Stimulated activated CD4-positive, alpha-beta T cell treated with anti-CD3 and anti-CD28 coated beads, Interleukin-12 subunit alpha, Interleukin-12 subunit beta, amount 100 ng/mL, for 24 hours (primary cell): ENCODE data around the gene RTN4IP1.
"Not testable (repeated sequence)": the region's sequence is repeated elsewhere in the genome, so short reads cannot be mapped to it uniquely, and the experiment has no call there.

Source experiments
- DNase-seq, 2 experiments: peaks; one replicate each; pipeline ENCODE4 v3.0.0-alpha.2; 2020; ENCODE audit warnings: low read depth in 2 of 2

RTN4IP1 gene

DNA sequence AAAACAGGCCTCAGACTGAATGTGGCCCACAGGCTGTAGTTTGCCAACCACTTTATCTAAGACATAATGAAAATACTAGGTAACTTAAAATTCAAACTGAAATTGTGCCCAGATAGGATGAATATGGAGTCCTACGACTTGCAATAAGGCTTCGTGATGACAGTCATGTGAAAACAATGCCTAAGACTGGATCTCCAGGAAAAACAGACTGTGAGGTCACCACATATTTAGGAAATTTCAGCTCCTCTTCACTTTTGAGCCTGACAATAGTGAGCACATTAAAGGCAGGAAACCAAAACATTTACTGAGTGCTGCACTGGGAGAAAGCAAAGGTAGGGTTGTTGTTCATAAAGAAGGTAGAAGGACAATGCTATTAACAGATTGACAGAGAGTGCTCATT lies 50.0 kb downstream of the RTN4IP1 start:
- DNase-seq, result no peak

DNA sequence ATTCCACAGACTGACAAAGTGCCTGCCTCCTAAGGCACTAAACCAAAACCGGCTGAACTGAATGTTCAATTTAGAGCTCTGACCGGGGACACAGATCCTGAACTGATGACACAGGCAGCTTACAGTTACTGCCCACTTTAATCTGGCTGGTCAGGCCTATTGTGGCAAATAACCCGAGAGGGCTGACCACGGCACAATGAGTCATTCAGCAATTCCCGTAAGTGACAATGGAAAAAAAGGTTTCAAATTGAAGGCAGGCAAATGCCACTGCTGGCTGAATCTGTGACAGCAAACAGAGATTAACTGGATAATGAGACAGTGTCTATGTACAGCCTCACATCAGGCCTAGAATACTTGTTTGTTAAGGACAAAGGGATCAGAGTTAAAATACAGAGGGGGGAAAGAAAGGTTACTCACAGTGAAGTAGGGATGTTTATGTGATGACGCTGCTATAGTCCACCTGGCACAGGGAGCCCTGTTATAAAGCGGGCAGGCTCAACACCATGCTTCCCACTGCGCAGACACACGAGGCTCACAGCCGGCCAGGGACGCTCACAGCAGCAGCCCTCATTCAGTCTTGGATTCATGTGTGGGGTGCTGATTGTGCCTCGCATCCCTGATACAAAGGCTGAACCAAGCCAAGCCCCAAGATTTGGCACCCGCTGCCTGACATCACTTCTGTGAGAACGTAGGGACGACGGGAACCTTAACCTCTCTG lies 54.4 kb downstream of the RTN4IP1 start:
- DNase-seq, result no peak

DNA sequence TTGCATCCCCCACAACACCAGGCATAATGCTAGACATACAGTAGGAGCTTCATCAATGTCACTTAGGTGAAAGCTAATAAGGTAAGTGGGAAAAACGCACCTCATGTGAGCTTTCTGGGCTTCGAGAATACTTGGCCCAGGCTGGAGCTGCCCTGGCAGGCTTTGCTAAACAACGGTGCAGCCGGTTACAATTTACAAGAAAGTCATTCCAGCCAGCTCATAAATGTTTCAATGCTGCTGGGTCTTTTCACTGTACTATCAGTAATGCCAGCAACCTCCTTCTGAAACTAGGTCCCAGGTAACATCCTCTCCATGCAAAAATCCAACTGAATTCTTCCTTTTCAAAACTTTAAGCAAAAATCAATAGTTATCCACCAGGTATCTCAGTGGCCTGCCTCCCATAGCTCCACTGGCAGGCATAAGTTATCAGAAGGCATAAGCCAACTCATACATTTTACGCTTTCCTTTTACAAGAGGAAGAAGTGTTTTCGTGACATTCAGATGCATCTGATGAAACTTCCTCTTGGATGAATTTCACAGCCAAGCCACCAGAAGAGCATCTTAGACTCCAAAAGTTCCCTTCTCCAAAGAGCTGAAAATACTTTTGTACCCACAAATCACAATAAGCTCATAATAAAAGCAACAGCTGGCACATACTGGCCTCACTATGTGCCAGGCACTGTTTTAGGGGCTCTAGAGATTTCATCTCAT lies 56.3 kb downstream of the RTN4IP1 start:
- no peak for DNase-seq

DNA sequence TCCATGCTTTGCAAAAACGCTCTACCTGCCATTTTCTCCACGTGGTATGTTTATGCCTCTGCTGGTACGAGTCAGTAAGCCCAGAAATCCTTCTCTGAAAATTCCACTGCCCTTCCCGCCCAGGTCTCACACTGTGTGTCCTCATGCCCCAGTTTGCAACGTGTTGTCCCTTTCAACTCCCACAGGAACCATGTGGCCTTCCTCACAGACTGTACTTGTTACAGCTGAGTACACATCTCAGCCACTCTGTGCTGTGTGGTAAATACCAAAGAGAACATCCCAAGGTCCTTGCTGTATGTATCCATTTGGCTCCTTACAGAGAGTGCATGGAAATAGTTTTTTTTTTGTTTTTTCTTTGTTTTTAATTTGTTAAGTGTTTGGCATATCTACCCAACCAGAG lies 56.9 kb downstream of the RTN4IP1 start:
- DNase-seq, result no peak

DNA sequence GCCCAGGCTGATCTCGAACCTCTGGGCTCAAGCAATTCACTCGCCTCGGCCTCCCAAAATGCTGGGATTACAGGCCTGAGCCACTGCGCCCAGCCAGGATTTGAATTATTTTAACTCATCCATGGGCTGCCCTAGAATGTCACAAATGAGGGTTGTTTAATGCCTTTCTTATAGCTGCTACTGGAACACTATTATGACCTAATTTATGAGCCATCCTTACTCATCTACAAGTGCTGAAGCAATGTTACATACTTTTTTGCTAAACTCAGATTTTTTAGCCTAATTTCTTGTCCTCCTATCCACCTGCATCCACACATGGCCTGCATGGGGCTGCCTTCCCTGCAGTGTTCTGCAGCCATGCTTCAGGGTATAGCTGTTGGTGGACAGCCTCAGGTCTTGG lies 59.9 kb downstream of the RTN4IP1 start:
- DNase-seq, result no peak

DNA sequence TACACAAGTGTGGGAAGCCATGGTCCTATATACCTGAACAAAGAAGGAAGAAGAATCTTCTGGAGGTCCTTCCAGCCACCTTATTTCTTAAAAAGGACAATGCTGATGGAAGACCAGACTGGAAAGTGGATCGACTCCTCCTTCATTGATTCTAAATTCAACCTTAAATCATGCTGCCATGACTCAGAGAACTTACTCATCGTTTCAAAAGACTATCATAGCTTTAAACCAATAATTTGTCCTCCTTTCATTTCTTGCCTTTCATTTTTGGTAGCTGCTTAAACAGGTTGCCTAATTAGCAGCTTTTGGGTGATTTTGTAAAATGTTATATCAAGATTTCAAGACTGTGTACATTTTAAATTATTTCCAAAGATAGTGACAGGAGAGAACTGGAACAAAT lies 60.8 kb downstream of the RTN4IP1 start:
- no peak for DNase-seq

DNA sequence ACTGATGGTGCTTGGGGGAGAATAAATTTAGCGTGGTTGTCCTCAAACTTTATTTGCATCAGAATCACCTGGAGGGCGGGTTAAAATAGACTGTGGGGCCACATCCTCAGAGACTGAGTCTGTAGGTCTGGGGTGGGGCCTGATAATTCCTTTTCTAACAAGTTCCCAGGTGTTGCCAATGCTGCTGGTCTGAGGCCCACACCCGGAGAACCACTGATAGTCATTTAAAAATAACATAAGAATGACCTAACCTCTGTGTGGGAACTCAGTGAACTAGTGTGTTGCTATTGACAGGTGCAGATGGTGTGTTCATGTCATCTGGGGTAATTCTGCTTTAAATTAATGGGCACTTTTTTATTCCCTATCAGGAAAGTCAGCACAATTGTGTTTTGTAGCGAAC lies 64.8 kb downstream of the RTN4IP1 start:
- DNase-seq, result no peak

DNA sequence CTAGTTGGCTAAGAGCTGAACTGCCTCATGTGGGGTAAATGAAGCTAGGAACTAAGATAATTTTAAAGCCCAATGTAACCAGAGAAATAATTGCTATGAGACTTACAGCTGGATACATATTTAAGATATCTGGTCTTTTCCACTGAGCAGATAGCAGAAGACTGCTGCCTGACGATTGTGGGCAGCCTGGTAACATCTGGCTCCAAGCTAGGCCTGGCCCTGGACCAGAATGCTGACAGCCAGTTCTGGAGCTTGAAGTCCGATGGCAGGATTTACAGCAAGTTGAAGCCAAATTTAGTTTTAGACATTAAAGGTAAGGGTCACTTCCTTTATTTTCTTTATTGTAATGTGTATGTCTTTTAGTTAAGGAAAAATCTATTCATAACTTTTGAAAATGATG lies 65.7 kb downstream of the RTN4IP1 start:
- no peak for DNase-seq

DNA sequence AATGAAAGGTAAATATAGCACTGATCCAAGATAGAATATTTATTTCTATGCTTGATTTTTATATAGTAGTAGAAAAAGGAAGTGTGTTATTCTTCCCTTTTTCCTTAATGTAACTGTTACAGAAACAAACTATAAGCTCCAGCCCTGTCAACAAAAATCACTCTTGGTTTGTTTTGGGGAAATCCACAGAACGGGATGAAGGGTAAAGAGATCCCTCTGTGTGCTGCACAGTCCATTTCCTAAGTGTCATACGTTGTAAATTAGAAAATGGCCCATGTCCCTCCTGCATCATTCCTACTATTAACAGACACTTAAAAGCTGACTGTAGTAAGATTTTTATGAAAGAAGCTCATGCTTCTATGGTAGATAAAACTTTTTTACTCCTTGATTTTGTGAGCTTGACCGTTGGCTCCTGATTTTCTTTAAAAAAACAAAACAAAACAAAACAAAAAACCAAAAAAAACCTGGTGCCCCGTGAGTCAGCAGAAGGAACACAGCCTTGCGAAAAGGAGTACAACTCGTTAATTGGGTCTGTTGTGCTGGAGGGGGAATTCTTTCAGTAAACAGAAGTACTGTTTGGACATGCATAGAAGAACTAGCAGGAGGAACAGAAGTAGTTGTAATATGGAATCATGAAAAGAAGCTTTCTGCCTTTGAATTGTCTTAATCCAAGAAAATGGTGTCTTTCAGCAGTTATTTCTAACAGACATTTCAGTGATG lies 67.5 kb downstream of the RTN4IP1 start:
- DNase-seq, result no peak

DNA sequence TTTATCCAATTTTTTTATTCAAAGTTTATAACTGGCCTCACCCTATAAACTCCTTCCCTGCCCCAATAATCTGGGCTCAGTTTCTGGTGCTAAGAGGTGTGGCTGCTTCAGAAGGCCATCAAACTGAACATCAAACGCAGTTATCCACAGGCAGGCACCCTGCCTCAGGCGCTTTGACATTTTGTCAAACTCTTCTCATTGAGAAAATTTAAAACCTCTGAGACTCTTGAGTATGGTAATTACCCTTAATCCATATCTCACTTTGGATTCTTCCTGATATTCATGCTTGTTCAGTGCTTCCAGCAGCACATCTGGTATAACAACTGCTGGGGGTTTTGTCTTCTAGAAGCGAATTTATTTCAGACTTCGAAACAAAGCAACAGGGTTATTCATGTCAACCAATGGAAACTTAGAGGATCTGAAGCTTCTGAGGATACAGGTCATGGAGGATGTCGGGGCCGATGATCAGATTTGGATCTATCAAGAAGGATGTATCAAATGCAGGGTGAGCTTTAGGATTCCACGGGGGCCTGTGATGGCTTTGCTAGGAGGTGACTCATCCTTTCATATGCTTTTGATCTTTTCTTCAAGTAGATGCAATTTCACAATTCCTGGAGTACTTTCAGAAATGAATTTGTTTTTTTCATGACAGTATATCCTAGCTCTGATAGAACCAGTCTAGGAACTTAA lies 68.2 kb downstream of the RTN4IP1 start:
- peak in 1 of 2 experiments; percentile 11 for DNase-seq

DNA sequence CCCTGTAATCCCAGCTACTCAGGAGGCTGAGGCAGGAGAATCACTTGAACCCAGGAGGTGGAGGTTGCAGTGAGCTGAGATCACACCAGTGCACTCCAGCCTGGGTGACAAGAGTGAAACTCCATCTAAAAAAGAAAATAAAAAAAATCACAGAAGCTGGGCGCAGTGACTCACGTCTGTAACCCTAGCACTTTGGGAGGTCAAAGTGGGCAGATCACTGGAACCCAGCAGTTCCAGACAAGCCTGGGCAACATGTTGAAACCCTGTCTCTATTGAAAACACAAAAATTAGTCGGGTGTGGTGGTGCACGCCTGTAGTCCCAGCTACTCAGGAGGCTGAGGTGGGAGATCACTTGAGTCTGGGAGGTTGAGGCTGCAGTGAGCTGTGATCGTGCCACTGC lies 69.6 kb downstream of the RTN4IP1 start:
- DNase-seq, result not testable (repeated sequence)

DNA sequence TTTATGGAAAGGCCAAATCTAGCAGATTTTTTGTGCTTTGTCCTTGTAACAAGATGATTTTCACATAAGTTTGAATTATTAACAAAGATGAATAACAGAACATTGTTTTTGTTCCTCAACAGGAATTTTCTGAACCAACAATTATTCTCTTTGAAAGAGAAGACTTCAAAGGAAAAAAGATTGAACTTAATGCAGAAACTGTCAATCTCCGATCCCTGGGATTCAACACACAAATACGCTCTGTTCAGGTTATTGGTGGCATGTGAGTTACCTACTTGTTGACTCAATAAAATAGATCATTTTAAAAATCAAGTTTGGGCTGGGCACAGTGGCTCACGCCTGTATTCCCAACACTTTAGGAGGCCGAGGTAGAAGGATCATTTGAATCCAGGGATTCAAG lies 70.9 kb downstream of the RTN4IP1 start:
- DNase-seq, result no peak

DNA sequence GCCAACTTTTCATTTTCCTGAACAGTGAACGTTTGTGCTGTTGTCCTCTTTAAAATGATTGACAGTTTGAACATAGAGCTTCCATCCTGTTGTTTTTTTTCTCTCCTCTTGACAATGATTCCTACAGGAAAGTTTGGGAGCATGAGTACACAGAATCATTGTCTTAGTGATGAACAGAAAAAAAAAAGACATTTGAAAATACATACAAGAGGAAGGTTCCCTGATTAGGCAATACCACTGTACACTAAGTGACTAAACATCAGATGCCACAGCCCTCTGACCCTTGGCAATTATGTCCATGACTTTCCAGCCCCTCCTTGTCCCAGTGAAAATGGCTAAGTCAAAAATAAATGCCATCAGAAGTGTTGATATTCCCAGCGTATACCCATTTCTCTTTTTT lies 71.5 kb downstream of the RTN4IP1 start:
- no peak for DNase-seq

DNA sequence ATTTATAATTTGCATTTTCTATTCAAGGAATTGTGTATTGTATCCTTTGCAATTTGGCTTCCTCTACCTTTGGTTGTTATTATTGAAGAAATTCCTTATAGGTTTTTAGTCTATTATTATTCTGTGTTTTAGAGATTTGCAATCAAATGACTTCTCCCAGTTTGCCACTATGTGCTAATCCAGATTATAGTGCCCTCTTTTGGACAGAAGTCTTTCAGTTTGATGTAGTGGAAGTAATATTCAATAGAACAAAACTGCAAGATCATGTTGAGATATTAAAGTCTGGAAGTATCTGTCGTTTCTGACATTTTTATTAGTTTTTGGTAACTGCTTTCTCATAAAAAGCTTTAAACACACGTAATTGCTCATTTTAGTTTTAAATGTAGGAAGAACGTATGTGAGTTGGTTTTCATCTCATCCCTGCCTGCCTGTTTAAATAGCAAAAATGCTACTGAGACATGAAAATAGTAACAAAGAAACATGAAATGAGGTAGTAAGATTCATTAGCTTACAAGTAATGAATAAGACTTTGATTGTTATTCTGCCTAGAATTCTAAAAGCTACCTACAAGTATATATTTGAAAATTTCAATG lies 72.8 kb downstream of the RTN4IP1 start:
- DNase-seq, result no peak

DNA sequence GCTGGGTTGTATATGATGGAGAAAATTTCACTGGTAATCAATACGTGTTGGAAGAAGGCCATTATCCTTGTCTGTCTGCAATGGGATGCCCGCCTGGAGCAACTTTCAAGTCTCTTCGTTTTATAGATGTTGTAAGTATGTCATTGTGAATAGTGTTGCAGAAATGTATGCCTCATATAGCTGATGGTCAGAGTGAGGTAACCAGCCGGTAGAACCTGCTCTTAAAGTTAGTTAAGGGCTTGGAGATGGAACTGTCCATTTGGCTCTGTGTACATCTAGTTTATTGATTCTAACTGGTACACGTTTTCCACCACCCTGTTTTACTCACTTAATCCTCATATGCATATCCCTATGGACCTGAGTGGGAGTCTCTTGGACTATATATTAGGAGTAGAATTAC lies 73.5 kb downstream of the RTN4IP1 start:
- DNase-seq, result no peak

DNA sequence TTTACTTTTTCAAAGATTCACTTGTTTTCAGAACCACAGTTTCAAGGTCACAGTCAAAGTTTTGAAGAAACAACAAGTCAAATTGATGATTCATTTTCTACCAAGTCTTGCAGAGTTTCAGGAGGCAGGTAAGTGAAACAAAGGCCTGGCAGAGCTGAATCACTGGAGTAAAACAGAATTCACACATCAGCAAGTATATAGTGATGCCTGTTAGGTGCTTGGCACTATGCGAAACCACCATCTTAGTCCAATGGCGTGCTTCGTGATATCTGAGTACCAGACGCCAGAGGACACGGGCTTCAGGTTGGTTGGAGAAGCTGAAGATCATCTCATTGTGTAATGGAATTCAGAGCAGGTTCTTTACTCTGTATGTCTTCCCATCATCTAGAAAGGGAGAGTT lies 75.9 kb downstream of the RTN4IP1 start:
- peak; percentile 11 to 22 for DNase-seq

DNA sequence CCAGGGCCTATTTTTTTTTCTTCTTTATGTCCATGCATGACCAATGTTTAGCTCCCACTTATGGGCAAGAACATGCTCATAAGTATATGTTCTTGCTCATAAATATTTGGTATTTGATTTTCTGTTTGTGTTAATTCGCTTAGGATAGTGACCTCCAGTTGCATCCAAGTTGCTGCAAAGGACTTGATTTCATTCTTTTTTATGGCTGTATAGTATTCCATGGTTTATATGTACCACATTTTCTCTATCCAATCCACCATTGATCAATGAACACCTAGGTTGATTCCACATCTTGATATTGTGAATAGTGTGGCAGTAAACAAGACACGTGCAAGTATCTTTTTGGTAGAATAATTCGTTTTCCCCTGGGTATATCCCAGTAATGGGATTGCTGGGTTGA lies 78.1 kb downstream of the RTN4IP1 start:
- DNase-seq, result no peak

DNA sequence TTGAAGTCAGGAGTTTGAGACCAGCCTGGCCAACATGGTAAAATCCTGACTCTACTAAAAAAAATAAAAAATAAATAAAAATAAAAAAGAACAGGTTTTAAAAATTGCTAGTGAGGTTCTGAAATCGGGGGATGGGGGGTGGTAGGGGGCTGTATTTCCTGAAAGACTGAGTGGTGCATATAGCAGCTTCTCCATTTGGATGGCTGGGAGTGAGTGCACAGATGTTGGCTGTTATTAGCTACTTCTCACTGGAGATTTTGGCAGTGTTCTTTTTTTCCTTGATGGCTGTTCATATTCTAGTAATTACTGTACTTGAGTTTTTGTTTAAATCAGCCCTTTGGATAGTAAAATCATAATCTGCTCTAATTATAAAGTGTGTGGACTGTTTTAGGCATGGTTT lies 79.8 kb downstream of the RTN4IP1 start:
- DNase-seq, result no peak

DNA sequence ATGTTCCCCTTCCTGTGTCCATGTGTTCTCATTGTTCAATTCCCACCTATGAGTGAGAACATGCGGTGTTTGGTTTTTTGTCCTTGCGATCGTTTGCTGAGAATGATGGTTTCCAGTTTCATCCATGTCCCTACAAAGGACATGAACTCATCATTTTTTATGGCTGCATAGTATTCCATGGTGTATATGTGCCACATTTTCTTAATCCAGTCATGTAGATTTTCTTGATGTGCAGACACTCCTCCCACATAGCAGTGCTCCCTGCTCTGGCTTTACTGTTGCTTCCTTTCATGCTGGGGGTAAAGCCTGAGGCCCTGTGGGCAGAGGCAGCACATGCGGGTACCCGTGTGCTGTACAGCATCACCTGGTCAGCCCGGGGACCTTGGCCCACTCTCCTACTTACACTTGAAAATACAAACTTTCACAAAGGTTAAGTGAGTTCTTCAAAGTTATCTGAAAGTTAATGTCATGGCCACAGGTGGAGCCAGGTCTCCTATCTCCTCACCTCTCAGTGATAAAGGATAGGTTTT lies 80.3 kb downstream of the RTN4IP1 start:
- not testable (repeated sequence) for DNase-seq

DNA sequence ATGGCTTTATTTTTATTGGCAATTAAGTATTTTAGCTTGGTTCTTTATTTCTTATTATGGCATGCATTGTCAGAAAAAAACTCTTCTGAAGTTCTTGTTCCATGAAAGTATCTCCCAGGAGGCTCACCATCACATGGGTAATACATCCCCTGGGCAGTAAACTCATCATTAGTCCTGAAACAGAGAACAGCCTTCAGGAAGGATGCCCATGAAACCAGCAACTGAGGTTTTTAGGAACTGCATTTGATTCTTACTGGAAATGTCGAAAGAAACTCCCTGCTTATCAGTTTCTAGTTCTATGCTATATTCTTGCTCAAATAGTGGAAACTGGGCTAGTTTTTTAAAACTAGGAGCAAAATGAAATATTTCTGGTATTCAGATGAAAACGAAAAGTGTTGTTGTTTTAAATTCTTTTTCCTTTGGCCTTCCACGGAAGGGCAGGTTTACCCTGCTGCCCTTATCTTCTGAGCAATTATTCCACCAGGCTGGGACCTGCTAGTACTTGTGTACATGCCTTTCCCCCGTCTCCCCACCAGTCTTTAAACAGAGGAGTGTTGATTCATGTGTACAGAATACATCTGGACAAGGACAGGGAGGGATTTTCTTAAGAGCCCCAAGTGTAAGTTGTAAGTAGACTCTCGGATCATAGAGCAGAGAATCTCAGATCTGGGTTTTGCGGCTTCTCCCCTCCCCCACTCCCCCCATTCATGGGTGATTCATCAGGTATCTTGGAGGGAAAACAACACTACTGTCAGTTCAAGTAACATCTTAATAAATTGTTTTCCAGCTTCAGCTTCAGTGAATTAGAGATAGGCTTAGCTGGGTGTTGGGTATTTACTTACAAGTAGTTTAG lies 81.5 kb downstream of the RTN4IP1 start:
- DNase-seq, result peak in 1 of 2 experiments; percentile 26
